Vagina (tissue), 2 donors: ENCODE data around the gene PCSK2.

Experiments
- CTCF ChIP-seq, 3 experiments: fragments of 450-650 bp in 2 of 3; fragments of 200-600 bp in 1 of 3; sonication (generic) in 1 of 3; IDR thresholded peaks; one replicate each; pipeline ENCODE4 v1.5.1; 2017 to 2019; ENCODE audit warnings: antibody characterized with exemption in 3 of 3, mild to moderate bottlenecking in 2 of 3, moderate library complexity in 2 of 3
- POLR2A ChIP-seq, 2 donors: fragments of 450-650 bp; IDR thresholded peaks; one replicate each; pipeline ENCODE4 v1.6.1; 2017; ENCODE audit warnings: antibody characterized with exemption in 2 of 2, mild to moderate bottlenecking in 2 of 2, moderate library complexity in 2 of 2
- POLR2AphosphoS5 ChIP-seq, 2 donors: sonication (generic); formaldehyde crosslinking; IDR thresholded peaks; one replicate each; pipeline ENCODE4 v1.9.0; 2017; ENCODE audit warnings: antibody characterized with exemption in 2 of 2, mild to moderate bottlenecking in 2 of 2, low read depth in 1 of 2; ENCODE audit not compliant: insufficient read depth in 1 of 2

GRCh38 chr20:17507032-17507431 lies 280.2 kb downstream of the PCSK2 start:
- TF ChIP-seq CTCF (IDR thresholded peaks at IDR 0.05) (no peak), POLR2AphosphoS5 (IDR thresholded peaks at IDR 0.05; ENCODE audit: insufficient read depth in 1 of 2, low read depth in 1 of 2) (no peak), POLR2A (IDR thresholded peaks at IDR 0.05) (no peak)
